Activated naive CD4-positive, alpha-beta T cell treated with anti-CD3 and anti-CD28 coated beads for 36 hours (primary cell): ENCODE data around the gene SALL3. TPM values are rescaled to one million over a fixed set of nuclear protein-coding genes. Genes with fewer than 3 reads are reported as not detected.
"Not testable (repeated sequence)": the region's sequence is repeated elsewhere in the genome, so short reads cannot be mapped to it uniquely, and the experiment has no call there.

Source experiments
- CTCF ChIA-PET: fragments of 350-600 bp; sonication (Branson Sonifier 250); formaldehyde crosslinking; loops from one replicate; lab custom pipeline; 2021; ENCODE audit warnings: antibody characterized with exemption; lab: Charles Lee
- DNase-seq: peaks from one replicate; pipeline ENCODE4 v3.0.0-alpha.2; 2020
- H3K27ac Mint-ChIP-seq: one replicate; pipeline ENCODE4 v1.8.0; 2021; ENCODE audit warnings: mild to moderate bottlenecking, mixed read lengths
- H3K27me3 Mint-ChIP-seq: one replicate; pipeline ENCODE4 v1.8.0; 2021; ENCODE audit warnings: low read depth, mixed read lengths
- H3K36me3 Mint-ChIP-seq: one replicate; pipeline ENCODE4 v1.8.0; 2021; ENCODE audit warnings: low read depth, mixed read lengths
- H3K4me1 Mint-ChIP-seq: one replicate; pipeline ENCODE4 v1.8.0; 2021; ENCODE audit warnings: low read depth, mixed read lengths
- H3K4me3 Mint-ChIP-seq: one replicate; pipeline ENCODE4 v1.8.0; 2021; ENCODE audit warnings: mild to moderate bottlenecking, moderate library complexity, mixed read lengths
- H3K9me3 Mint-ChIP-seq: one replicate; pipeline ENCODE4 v1.8.0; 2021; ENCODE audit warnings: mixed read lengths
- intact Hi-C: fragments of 100-400 bp; cut with micrococcal nuclease; formaldehyde crosslinking; loops from one replicate; pipeline ENCODE4 v1.15.1; 2023
- total RNA-seq, 2 experiments: library from RNA; stranded (reverse); gene quantifications; one replicate each; pipeline ENCODE4 v1.2.3, GENCODE V29; 2021

The SALL3 gene
- total RNA-seq, 2 experiments from 2014 or later, result not detected

GRCh38 chr18:78948221-78948620 is 31.4 kb upstream of the SALL3 start:
- DNase-seq, result no peak
- CTCF ChIA-PET, result interaction anchor here (0.6 kb wide), 1 partner anchor 9 kb away, joined by 3 read pairs; no protein-coding TSS in a partner anchor
- no peaks in the 10 kb centered on the region for H3K4me1 Mint-ChIP-seq
- H3K9me3 Mint-ChIP-seq, result peaks cover 5% of the 10 kb centered on the region
- no peak overlapping the region for H3K4me3 Mint-ChIP-seq
- peaks cover 2% of the 10 kb centered on the region for H3K27me3 Mint-ChIP-seq
- intact Hi-C loops, result no loop called here
- H3K27ac Mint-ChIP-seq, result no peak overlapping the region
- no peaks in the 10 kb centered on the region for H3K36me3 Mint-ChIP-seq

GRCh38 chr18:78948707-78949106 is 30.9 kb upstream of the SALL3 start:
- Mint-ChIP-seq H3K4me1 (no peaks in the 10 kb centered on the region), H3K36me3 (no peaks in the 10 kb centered on the region), H3K4me3 (no peak overlapping the region), H3K9me3 (peaks cover 5% of the 10 kb centered on the region), H3K27ac (no peak overlapping the region), H3K27me3 (peaks cover 2% of the 10 kb centered on the region)
- intact Hi-C loops, result no loop called here
- no peak for DNase-seq
- CTCF ChIA-PET, result no interaction called here

- CTCF ChIA-PET, result no interaction called here
These were observed 30.4 kb upstream of the SALL3 start for GRCh38 chr18:78949216-78949615.

GRCh38 chr18:78950386-78950785 is 29.2 kb upstream of the SALL3 start:
- intact Hi-C loops, result no loop called here

More at GRCh38 chr18:78949216-78949615, 30.4 kb upstream of the SALL3 start:
- H3K27ac Mint-ChIP-seq, result no peak overlapping the region
- H3K4me3 Mint-ChIP-seq, result no peak overlapping the region
- peaks cover 2% of the 10 kb centered on the region for H3K27me3 Mint-ChIP-seq
- peaks cover 5% of the 10 kb centered on the region for H3K9me3 Mint-ChIP-seq
- no peaks in the 10 kb centered on the region for H3K36me3 Mint-ChIP-seq
- intact Hi-C loops, result no loop called here
- no peak for DNase-seq
- no peaks in the 10 kb centered on the region for H3K4me1 Mint-ChIP-seq

GRCh38 chr18:78953566-78953965 is 26.1 kb upstream of the SALL3 start:
- Mint-ChIP-seq H3K4me3 (no peak overlapping the region), H3K27ac (no peak overlapping the region), H3K36me3 (no peaks in the 10 kb centered on the region), H3K27me3 (peaks cover 3% of the 10 kb centered on the region), H3K9me3 (peaks cover 5% of the 10 kb centered on the region), H3K4me1 (no peaks in the 10 kb centered on the region)
- no peak for DNase-seq
- CTCF ChIA-PET, result no interaction called here
- intact Hi-C loops, result no loop called here

More at GRCh38 chr18:78950386-78950785, 29.2 kb upstream of the SALL3 start:
- Mint-ChIP-seq H3K4me3 (no peak overlapping the region), H3K9me3 (peaks cover 5% of the 10 kb centered on the region), H3K36me3 (no peaks in the 10 kb centered on the region), H3K4me1 (no peaks in the 10 kb centered on the region), H3K27me3 (peaks cover 3% of the 10 kb centered on the region), H3K27ac (no peak overlapping the region)
- DNase-seq, result no peak
- CTCF ChIA-PET, result no interaction called here

- Mint-ChIP-seq H3K9me3 (peaks cover 5% of the 10 kb centered on the region), H3K4me3 (no peak overlapping the region), H3K36me3 (no peaks in the 10 kb centered on the region), H3K27ac (no peak overlapping the region), H3K4me1 (no peaks in the 10 kb centered on the region), H3K27me3 (peaks cover 3% of the 10 kb centered on the region)
- CTCF ChIA-PET, result no interaction called here
- intact Hi-C loops, result no loop called here
- DNase-seq, result no peak
These were observed 24.6 kb upstream of the SALL3 start for GRCh38 chr18:78955051-78955450.

GRCh38 chr18:78957140-78957539 is 22.5 kb upstream of the SALL3 start:
- peaks cover 3% of the 10 kb centered on the region for H3K27me3 Mint-ChIP-seq
- H3K9me3 Mint-ChIP-seq, result peaks cover 5% of the 10 kb centered on the region
- no peaks in the 10 kb centered on the region for H3K36me3 Mint-ChIP-seq
- H3K4me1 Mint-ChIP-seq, result no peaks in the 10 kb centered on the region
- no peak for DNase-seq
- CTCF ChIA-PET, result no interaction called here
- H3K27ac Mint-ChIP-seq, result no peak overlapping the region
- intact Hi-C loops, result no loop called here
- H3K4me3 Mint-ChIP-seq, result no peak overlapping the region

GRCh38 chr18:78960709-78961108 is 18.9 kb upstream of the SALL3 start:
- Mint-ChIP-seq H3K9me3 (peaks cover 17% of the 10 kb centered on the region), H3K27ac (no peak overlapping the region), H3K4me1 (no peaks in the 10 kb centered on the region), H3K4me3 (no peak overlapping the region), H3K36me3 (no peaks in the 10 kb centered on the region), H3K27me3 (peaks cover 2% of the 10 kb centered on the region)
- intact Hi-C loops, result no loop called here
- DNase-seq, result no peak
- CTCF ChIA-PET, result no interaction called here

GRCh38 chr18:78962098-78962497 is 17.5 kb upstream of the SALL3 start:
- intact Hi-C loops, result no loop called here
- no peaks in the 10 kb centered on the region for H3K36me3 Mint-ChIP-seq

GRCh38 chr18:78964727-78965126 is 14.9 kb upstream of the SALL3 start:
- H3K36me3 Mint-ChIP-seq, H3K4me1 Mint-ChIP-seq, CTCF ChIA-PET, DNase-seq, H3K4me3 Mint-ChIP-seq, H3K27me3 Mint-ChIP-seq, H3K27ac Mint-ChIP-seq, intact Hi-C loops: not testable (repeated sequence)
- peaks cover 17% of the 10 kb centered on the region for H3K9me3 Mint-ChIP-seq

More at GRCh38 chr18:78962098-78962497, 17.5 kb upstream of the SALL3 start:
- Mint-ChIP-seq H3K4me3 (no peak overlapping the region), H3K4me1 (no peaks in the 10 kb centered on the region), H3K9me3 (peaks cover 17% of the 10 kb centered on the region), H3K27me3 (peaks cover 2% of the 10 kb centered on the region), H3K27ac (no peak overlapping the region)
- CTCF ChIA-PET, result no interaction called here
- no peak for DNase-seq

- peaks cover 6% of the 10 kb centered on the region for H3K27me3 Mint-ChIP-seq
- no peaks in the 10 kb centered on the region for H3K4me1 Mint-ChIP-seq
- CTCF ChIA-PET, result no interaction called here
- intact Hi-C loops, result no loop called here
- no peaks in the 10 kb centered on the region for H3K36me3 Mint-ChIP-seq
- no peak overlapping the region for H3K27ac Mint-ChIP-seq
- H3K9me3 Mint-ChIP-seq, result peaks cover 17% of the 10 kb centered on the region
- DNase-seq, result no peak
- H3K4me3 Mint-ChIP-seq, result no peak overlapping the region
These were observed 14.4 kb upstream of the SALL3 start for GRCh38 chr18:78965260-78965659.

GRCh38 chr18:78965917-78966792 is 13.5 kb upstream of the SALL3 start:
- Mint-ChIP-seq H3K36me3 (no peaks in the 10 kb centered on the region), H3K4me1 (no peaks in the 10 kb centered on the region), H3K9me3 (peaks cover 17% of the 10 kb centered on the region), H3K27ac (no peak overlapping the region), H3K27me3 (peaks cover 15% of the 10 kb centered on the region), H3K4me3 (no peak overlapping the region)
- intact Hi-C loops, result no loop called here
- DNase-seq, result no peak
- CTCF ChIA-PET, result no interaction called here

GRCh38 chr18:78966793-78967106 is 12.9 kb upstream of the SALL3 start:
- DNase-seq, result no peak
- Mint-ChIP-seq H3K4me3 (no peak overlapping the region), H3K36me3 (no peaks in the 10 kb centered on the region), H3K4me1 (no peaks in the 10 kb centered on the region), H3K9me3 (peaks cover 17% of the 10 kb centered on the region), H3K27ac (no peak overlapping the region), H3K27me3 (peaks cover 20% of the 10 kb centered on the region)
- CTCF ChIA-PET, result no interaction called here
- intact Hi-C loops, result no loop called here
